ENCODE results near the gene GMDS. TPM values are rescaled to one million over a fixed set of nuclear protein-coding genes. Genes with fewer than 3 reads are reported as not detected.

GMDS gene
- total RNA-seq, 6 experiments from 2014 or later: 13.2 to 18.0 (median 14.7) TPM

DNA sequence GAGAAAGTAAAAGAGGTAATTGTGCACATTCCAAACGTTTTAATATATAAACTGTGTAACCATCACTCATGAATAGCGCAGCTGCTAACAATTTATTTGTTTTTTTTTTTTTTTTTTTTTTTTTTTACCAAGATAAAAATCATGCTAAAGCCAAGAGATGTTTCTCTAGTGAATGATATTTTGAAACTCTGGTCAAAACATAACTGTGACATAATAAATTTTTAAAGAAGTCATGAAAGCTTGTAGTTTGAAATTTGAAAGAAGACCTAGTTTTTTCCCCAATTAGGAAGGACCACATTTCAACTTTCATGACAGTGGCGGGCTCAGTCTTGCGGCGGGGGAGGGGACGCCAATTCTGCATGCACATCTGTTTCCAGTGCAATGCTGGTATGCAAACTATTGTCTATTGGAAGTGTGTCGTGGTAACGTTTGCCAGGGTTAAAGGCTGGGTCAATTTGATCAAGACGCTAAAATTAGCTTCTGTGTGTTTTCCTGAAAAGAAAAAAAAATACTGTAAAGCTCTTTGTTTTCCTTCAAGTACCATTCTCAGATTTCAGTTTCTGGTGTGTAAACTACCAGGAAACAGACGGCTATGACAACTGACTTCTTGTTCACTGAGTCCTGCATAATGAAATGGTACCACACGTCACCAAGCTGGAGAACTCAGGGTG is 423.8 kb downstream of the GMDS start:
- H3K27me3 Mint-ChIP-seq (ENCODE audit: insufficient read depth): no peaks in the 10 kb centered on the region
- peak overlapping the region; percentile 65 for H3K27ac Mint-ChIP-seq
- TF ChIP-seq, protein P1, sequence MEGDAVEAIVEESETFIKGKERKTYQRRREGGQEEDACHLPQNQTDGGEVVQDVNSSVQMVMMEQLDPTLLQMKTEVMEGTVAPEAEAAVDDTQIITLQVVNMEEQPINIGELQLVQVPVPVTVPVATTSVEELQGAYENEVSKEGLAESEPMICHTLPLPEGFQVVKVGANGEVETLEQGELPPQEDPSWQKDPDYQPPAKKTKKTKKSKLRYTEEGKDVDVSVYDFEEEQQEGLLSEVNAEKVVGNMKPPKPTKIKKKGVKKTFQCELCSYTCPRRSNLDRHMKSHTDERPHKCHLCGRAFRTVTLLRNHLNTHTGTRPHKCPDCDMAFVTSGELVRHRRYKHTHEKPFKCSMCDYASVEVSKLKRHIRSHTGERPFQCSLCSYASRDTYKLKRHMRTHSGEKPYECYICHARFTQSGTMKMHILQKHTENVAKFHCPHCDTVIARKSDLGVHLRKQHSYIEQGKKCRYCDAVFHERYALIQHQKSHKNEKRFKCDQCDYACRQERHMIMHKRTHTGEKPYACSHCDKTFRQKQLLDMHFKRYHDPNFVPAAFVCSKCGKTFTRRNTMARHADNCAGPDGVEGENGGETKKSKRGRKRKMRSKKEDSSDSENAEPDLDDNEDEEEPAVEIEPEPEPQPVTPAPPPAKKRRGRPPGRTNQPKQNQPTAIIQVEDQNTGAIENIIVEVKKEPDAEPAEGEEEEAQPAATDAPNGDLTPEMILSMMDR (IDR thresholded peaks at IDR 0.05): no peak
- peak; percentile 27 for DNase-seq
- H3K36me3 Mint-ChIP-seq (ENCODE audit: low read depth): no peaks in the 10 kb centered on the region
- no peaks in the 10 kb centered on the region for H3K9me3 Mint-ChIP-seq
- peaks cover 50% of the 10 kb centered on the region for H3K4me1 Mint-ChIP-seq (ENCODE audit: low read depth)
- H3K4me3 Mint-ChIP-seq: peak overlapping the region; percentile 82

DNA sequence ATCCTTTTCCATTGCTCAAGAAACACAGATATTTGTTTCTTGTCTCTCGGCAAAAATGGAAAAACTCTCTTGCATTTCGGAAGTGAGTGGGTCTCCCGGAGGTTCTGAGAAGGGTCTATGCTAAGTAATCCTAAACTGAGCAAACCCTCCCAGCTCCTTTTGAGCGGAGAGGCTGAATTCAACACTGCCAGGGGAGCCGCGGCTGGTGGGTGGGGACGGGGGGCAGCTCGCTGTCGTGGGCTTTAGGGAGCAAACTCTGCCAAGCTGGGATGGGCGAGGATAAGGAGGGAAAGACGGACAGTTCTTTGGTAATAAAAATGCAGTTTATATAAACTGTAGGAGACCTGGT is 424.3 kb downstream of the GMDS start:
- H3K27ac Mint-ChIP-seq: peak overlapping the region; percentile 65
- H3K4me3 Mint-ChIP-seq: peak overlapping the region; percentile 82
- DNase-seq: no peak
- no peaks in the 10 kb centered on the region for H3K36me3 Mint-ChIP-seq (ENCODE audit: low read depth)
- TF ChIP-seq, protein P1 (IDR thresholded peaks at IDR 0.05): no peak
- H3K9me3 Mint-ChIP-seq: no peaks in the 10 kb centered on the region
- peaks cover 47% of the 10 kb centered on the region for H3K4me1 Mint-ChIP-seq (ENCODE audit: low read depth)
- no peaks in the 10 kb centered on the region for H3K27me3 Mint-ChIP-seq (ENCODE audit: insufficient read depth)

- Mint-ChIP-seq H3K36me3 (ENCODE audit: low read depth) (no peaks in the 10 kb centered on the region), H3K4me3 (peak overlapping the region; percentile 82), H3K27ac (no peak overlapping the region; the same call in 1 of the 2 replicates), H3K4me1 (ENCODE audit: low read depth) (peaks cover 43% of the 10 kb centered on the region), H3K27me3 (ENCODE audit: insufficient read depth) (peaks cover 1% of the 10 kb centered on the region; the same call in 1 of the 2 replicates), H3K9me3 (no peaks in the 10 kb centered on the region)
- DNase-seq: no peak
- TF ChIP-seq, protein P1 (IDR thresholded peaks at IDR 0.05): no peak
Observed at GRCh38 chr6:1820714-1821113, 424.7 kb downstream of the GMDS start.

DNA sequence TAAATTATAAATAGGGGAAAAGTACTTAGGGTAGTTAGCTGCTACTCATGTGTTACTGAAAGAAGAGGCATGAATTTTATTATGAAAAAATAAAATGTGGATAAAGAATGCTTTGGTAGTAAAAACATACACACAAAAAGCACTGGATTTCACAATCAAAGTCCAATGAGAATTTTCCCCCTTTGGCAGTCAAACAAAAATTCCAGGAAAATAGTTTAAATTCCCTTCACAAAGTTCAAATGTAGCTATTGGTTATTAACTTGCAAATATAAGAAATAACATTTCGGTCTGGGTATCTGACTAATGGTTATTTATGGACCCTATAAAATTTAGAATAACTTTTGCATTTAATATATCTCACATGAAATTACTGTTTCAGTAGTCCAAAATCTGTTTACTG is 425.2 kb downstream of the GMDS start:
- Mint-ChIP-seq H3K4me3 (no peak overlapping the region), H3K9me3 (no peaks in the 10 kb centered on the region), H3K27me3 (ENCODE audit: insufficient read depth) (peaks cover 1% of the 10 kb centered on the region; the same call in 1 of the 2 replicates), H3K27ac (no peak overlapping the region), H3K36me3 (ENCODE audit: low read depth) (no peaks in the 10 kb centered on the region), H3K4me1 (ENCODE audit: low read depth) (peaks cover 40% of the 10 kb centered on the region)
- peak; percentile 62 for DNase-seq
- TF ChIP-seq, protein P1 (IDR thresholded peaks at IDR 0.05): no peak

DNA sequence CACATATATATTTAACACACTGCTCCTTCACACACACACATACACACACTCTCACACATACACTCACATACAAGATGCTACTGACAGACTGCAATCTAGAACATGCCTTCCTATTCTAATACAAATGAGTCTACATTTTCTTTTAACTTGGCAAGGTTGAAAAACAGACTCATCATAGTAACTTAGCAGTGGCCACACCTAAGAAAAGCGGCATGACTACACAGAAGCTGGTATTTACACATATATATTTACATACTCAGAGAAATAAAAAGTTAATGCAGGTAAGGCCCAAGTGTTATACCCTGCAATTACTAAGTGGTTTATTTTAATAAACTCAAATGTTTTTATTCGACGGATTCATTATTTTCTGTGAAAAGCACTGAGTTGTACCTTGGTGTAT is 426.4 kb downstream of the GMDS start:
- TF ChIP-seq, protein P1 (IDR thresholded peaks at IDR 0.05): no peak
- Mint-ChIP-seq H3K27ac (no peak overlapping the region), H3K9me3 (no peaks in the 10 kb centered on the region), H3K4me3 (no peak overlapping the region), H3K36me3 (ENCODE audit: low read depth) (no peaks in the 10 kb centered on the region), H3K4me1 (ENCODE audit: low read depth) (peaks cover 40% of the 10 kb centered on the region), H3K27me3 (ENCODE audit: insufficient read depth) (peaks cover 1% of the 10 kb centered on the region; the same call in 1 of the 2 replicates)
- no peak for DNase-seq
